ENCODE measurements around the gene SLC12A7. TPM values are rescaled to one million over a fixed set of nuclear protein-coding genes. Genes with fewer than 3 reads are reported as not detected.

Gene SLC12A7
- total RNA-seq, 1 experiment from 2014 or later = 28.1 TPM

GRCh38 chr5:1086137-1086536 lies 25.7 kb downstream of the SLC12A7 start (continued):
- no peak for TF ChIP-seq NFATC4 (CRISPR knock-in tag; IDR thresholded peaks at IDR 0.05)

DNA sequence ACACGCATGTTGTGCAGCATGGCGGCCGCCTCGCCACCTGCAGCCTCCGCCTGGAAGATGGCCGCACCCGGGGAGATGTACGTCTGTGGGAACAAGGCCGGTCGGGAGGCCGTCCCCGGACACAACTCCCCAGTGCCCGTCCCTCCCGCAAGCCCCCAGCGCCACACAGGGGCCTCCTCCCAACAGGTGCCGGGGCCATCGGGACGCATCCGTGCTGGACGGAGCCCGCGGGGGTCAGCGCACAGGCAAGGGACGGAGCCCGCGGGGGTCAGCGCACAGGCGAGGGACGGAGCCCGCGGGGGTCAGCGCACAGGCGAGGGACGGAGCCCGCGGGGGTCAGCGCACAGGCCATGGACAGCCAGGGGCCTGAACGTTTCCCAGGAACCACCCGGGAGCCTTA lies 26.5 kb downstream of the SLC12A7 start:
- ChIA-PET POLR2A (no interaction called here), CTCF (no interaction called here)
- Mint-ChIP-seq H3K36me3 (peaks cover 8% of the 10 kb centered on the region; the same call in 1 of the 2 replicates), H3K27ac (no peak overlapping the region), H3K9me3 (no peaks in the 10 kb centered on the region), H3K4me1 (no peaks in the 10 kb centered on the region), H3K27me3 (ENCODE audit: low read depth) (no peaks in the 10 kb centered on the region), H3K4me3 (no peak overlapping the region)
- ATAC-seq = no peak
- no peak for DNase-seq (ENCODE audit: low spot score)
- TF ChIP-seq SMAD4 (CRISPR knock-in tag; IDR thresholded peaks at IDR 0.05) (no peak), ZMAT4 (CRISPR knock-in tag; IDR thresholded peaks at IDR 0.05) (no peak), ZBTB21 (CRISPR knock-in tag; IDR thresholded peaks at IDR 0.05; ENCODE audit: borderline replicate concordance) (no peak), HMGXB4 (CRISPR knock-in tag; IDR thresholded peaks at IDR 0.05) (no peak), TEAD4 (CRISPR knock-in tag; IDR thresholded peaks at IDR 0.05) (no peak), JAZF1 (CRISPR knock-in tag; IDR thresholded peaks at IDR 0.05) (no peak), PRRX2 (CRISPR knock-in tag; IDR thresholded peaks at IDR 0.05) (no peak), CBFB (CRISPR knock-in tag; IDR thresholded peaks at IDR 0.05; ENCODE audit: low read depth) (no peak), IRF2 (CRISPR knock-in tag; IDR thresholded peaks at IDR 0.05; ENCODE audit: borderline replicate concordance, low read depth) (no peak), GRHL2 (CRISPR knock-in tag; IDR thresholded peaks at IDR 0.05; ENCODE audit: insufficient replicate concordance, severe bottlenecking) (no peak), GTF2I (CRISPR knock-in tag; conservative IDR thresholded peaks at IDR 0.05) (no peak), RELA (CRISPR knock-in tag; IDR thresholded peaks at IDR 0.05; ENCODE audit: borderline replicate concordance) (no peak), ZNF416 (CRISPR knock-in tag; IDR thresholded peaks at IDR 0.05) (no peak)
- TF ChIP-seq, protein P1, sequence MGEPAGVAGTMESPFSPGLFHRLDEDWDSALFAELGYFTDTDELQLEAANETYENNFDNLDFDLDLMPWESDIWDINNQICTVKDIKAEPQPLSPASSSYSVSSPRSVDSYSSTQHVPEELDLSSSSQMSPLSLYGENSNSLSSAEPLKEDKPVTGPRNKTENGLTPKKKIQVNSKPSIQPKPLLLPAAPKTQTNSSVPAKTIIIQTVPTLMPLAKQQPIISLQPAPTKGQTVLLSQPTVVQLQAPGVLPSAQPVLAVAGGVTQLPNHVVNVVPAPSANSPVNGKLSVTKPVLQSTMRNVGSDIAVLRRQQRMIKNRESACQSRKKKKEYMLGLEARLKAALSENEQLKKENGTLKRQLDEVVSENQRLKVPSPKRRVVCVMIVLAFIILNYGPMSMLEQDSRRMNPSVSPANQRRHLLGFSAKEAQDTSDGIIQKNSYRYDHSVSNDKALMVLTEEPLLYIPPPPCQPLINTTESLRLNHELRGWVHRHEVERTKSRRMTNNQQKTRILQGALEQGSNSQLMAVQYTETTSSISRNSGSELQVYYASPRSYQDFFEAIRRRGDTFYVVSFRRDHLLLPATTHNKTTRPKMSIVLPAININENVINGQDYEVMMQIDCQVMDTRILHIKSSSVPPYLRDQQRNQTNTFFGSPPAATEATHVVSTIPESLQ (CRISPR knock-in tag; IDR thresholded peaks at IDR 0.05) = no peak
- TF ChIP-seq, protein P2, sequence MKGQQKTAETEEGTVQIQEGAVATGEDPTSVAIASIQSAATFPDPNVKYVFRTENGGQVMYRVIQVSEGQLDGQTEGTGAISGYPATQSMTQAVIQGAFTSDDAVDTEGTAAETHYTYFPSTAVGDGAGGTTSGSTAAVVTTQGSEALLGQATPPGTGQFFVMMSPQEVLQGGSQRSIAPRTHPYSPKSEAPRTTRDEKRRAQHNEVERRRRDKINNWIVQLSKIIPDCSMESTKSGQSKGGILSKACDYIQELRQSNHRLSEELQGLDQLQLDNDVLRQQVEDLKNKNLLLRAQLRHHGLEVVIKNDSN (CRISPR knock-in tag; IDR thresholded peaks at IDR 0.05) = no peak
- TF ChIP-seq, protein P3, sequence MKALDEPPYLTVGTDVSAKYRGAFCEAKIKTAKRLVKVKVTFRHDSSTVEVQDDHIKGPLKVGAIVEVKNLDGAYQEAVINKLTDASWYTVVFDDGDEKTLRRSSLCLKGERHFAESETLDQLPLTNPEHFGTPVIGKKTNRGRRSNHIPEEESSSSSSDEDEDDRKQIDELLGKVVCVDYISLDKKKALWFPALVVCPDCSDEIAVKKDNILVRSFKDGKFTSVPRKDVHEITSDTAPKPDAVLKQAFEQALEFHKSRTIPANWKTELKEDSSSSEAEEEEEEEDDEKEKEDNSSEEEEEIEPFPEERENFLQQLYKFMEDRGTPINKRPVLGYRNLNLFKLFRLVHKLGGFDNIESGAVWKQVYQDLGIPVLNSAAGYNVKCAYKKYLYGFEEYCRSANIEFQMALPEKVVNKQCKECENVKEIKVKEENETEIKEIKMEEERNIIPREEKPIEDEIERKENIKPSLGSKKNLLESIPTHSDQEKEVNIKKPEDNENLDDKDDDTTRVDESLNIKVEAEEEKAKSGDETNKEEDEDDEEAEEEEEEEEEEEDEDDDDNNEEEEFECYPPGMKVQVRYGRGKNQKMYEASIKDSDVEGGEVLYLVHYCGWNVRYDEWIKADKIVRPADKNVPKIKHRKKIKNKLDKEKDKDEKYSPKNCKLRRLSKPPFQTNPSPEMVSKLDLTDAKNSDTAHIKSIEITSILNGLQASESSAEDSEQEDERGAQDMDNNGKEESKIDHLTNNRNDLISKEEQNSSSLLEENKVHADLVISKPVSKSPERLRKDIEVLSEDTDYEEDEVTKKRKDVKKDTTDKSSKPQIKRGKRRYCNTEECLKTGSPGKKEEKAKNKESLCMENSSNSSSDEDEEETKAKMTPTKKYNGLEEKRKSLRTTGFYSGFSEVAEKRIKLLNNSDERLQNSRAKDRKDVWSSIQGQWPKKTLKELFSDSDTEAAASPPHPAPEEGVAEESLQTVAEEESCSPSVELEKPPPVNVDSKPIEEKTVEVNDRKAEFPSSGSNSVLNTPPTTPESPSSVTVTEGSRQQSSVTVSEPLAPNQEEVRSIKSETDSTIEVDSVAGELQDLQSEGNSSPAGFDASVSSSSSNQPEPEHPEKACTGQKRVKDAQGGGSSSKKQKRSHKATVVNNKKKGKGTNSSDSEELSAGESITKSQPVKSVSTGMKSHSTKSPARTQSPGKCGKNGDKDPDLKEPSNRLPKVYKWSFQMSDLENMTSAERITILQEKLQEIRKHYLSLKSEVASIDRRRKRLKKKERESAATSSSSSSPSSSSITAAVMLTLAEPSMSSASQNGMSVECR (CRISPR knock-in tag; IDR thresholded peaks at IDR 0.05; ENCODE audit: borderline replicate concordance) = no peak
